H1 (cell line): Measurements from ENCODE around the gene SLC34A1. TPM values are rescaled to one million over a fixed set of nuclear protein-coding genes. Genes with fewer than 3 reads are reported as not detected.

ENCODE experiments used
- CEBPB ChIP-seq: IDR thresholded peaks from 2 replicates; pipeline ENCODE4 v1.6.1; 2012; ENCODE audit warnings: low read depth, low read length
- FOSL1 ChIP-seq: IDR thresholded peaks from 2 replicates; pipeline ENCODE4 v1.6.1; 2011; ENCODE audit warnings: mild to moderate bottlenecking, low read depth, low read length, moderate library complexity; ENCODE audit not compliant: insufficient read depth
- SIX5 ChIP-seq: IDR thresholded peaks from 2 replicates; pipeline ENCODE4 v1.6.1; 2011; ENCODE audit warnings: mild to moderate bottlenecking, low read depth, low read length
- TEAD4 ChIP-seq: IDR thresholded peaks from 2 replicates; pipeline ENCODE4 v1.6.1; 2012; ENCODE audit warnings: low read depth, low read length, inconsistent platforms, mixed read lengths
- polyA plus RNA-seq, 7 experiments: library from polyadenylated mRNA; depleted of rRNA in 3 of 7; stranded (reverse) in 5 of 7; unstranded in 2 of 7; fragments of >200 nt in 5 of 7; fragments of 200-250 nt in 2 of 7; gene quantifications; 1 replicate in 5 of 7; 2 replicates in 1 of 7; 4 replicates in 1 of 7; pipeline versions ENCODE4 v1.2.1 to v1.2.3, GENCODE V29; 2011 to 2013; ENCODE audit warnings: missing spikeins in 2 of 7, mixed read lengths in 2 of 7
- total RNA-seq: library from RNA; stranded (reverse); fragmentation: NEBNext Ultra II Directional; extraction: Animal tissue kit (Norgen Biotek cat#: 25700); gene quantifications from 2 replicates; pipeline ENCODE4 v1.2.1, GENCODE V29; 2021

SLC34A1 gene
- total and polyA plus RNA-seq, 2 of the 8 experiments (the other 6 are each of a cell fraction or from before 2014, with no cell fraction given), result not detected

- TF ChIP-seq FOSL1, result no peak
- no peak for TF ChIP-seq SIX5
- TF ChIP-seq CEBPB, result no peak
- no peak for TF ChIP-seq TEAD4
These were observed 18.2 kb upstream of the SLC34A1 start (continued) for GRCh38 chr5:177365845-177366527.
